MCF 10A (cell line): ENCODE measurements around the gene KIF4A. TPM values are rescaled to one million over a fixed set of nuclear protein-coding genes. Genes with fewer than 3 reads are reported as not detected.
A peak's percentile ranks its signal among the peaks of the same experiment; 100 is the strongest.
"Not testable (repeated sequence)": the region's sequence is repeated elsewhere in the genome, so short reads cannot be mapped to it uniquely, and the experiment has no call there.

ENCODE experiments used
- BruUV-seq: library from RNA; stranded (reverse); fragments of 400-500 nt; replicated peaks from 2 replicates; lab custom pipeline; 2021; lab: Mats Ljungman, UMichigan
- CTCF ChIA-PET: fragments of 300-600 bp; sonication (Branson Sonifier 250); formaldehyde crosslinking; extraction: SDS; loops from one replicate; lab custom pipeline; 2021; ENCODE audit warnings: antibody characterized with exemption, inconsistent platforms; lab: Yijun Ruan, JAX
- POLR2A ChIA-PET: fragments of 300-600, 350-650 bp; sonication (Branson Sonifier 250); formaldehyde crosslinking; extraction: SDS; loops from one replicate; lab custom pipeline; 2020; ENCODE audit warnings: antibody characterized with exemption, inconsistent platforms; lab: Yijun Ruan, JAX
- DNase-seq: peaks from one replicate; pipeline ENCODE4 v3.0.0-alpha.2; 2018; ENCODE audit not compliant: unreplicated experiment
- H3K27ac Mint-ChIP-seq: one replicate; pipeline ENCODE4 v1.8.0; 2022; ENCODE audit warnings: mild to moderate bottlenecking, low read depth, mixed read lengths; ENCODE audit not compliant: unreplicated experiment
- H3K27me3 Mint-ChIP-seq: one replicate; pipeline ENCODE4 v1.8.0; 2022; ENCODE audit warnings: mixed read lengths; ENCODE audit not compliant: insufficient read depth, unreplicated experiment
- H3K36me3 Mint-ChIP-seq: one replicate; pipeline ENCODE4 v1.8.0; 2022; ENCODE audit warnings: mild to moderate bottlenecking, moderate library complexity, mixed read lengths; ENCODE audit not compliant: insufficient read depth, unreplicated experiment
- H3K4me1 Mint-ChIP-seq: one replicate; pipeline ENCODE4 v1.8.0; 2022; ENCODE audit warnings: mixed read lengths; ENCODE audit not compliant: insufficient read depth, unreplicated experiment
- H3K4me3 Mint-ChIP-seq: one replicate; pipeline ENCODE4 v1.8.0; 2022; ENCODE audit warnings: mild to moderate bottlenecking, moderate library complexity, mixed read lengths; ENCODE audit not compliant: unreplicated experiment
- H3K9me3 Mint-ChIP-seq: one replicate; pipeline ENCODE4 v1.8.0; 2022; ENCODE audit warnings: mixed read lengths; ENCODE audit not compliant: unreplicated experiment
- CTCF ChIP-seq: fragments of 200-600 bp; IDR thresholded peaks from one replicate; pipeline ENCODE4 v1.8.0; 2022; ENCODE audit warnings: antibody characterized with exemption, mild to moderate bottlenecking; ENCODE audit not compliant: unreplicated experiment
- intact Hi-C: fragments of 100-400 bp; cut with micrococcal nuclease; formaldehyde crosslinking; loops from 2 replicates; pipeline ENCODE4 v1.14.1; 2022
- total RNA-seq: library from RNA; stranded (reverse); gene quantifications from 2 replicates; pipeline ENCODE4 v1.2.3, GENCODE V29; 2022

The KIF4A gene
- total RNA-seq, 1 experiment from 2014 or later = 19.0 TPM

GRCh38 chrX:70360366-70360765, 70.5 kb downstream of the KIF4A start:
- no peak for TF ChIP-seq CTCF
- no peak overlapping the region for H3K27ac Mint-ChIP-seq
- no peaks in the 10 kb centered on the region for H3K9me3 Mint-ChIP-seq
- peaks cover 14% of the 10 kb centered on the region for H3K27me3 Mint-ChIP-seq
- ChIA-PET POLR2A (no interaction called here), CTCF (no interaction called here)
- intact Hi-C loops = no loop called here
- H3K4me1 Mint-ChIP-seq = no peaks in the 10 kb centered on the region
- H3K4me3 Mint-ChIP-seq = no peak overlapping the region
- no peak for DNase-seq
- H3K36me3 Mint-ChIP-seq = no peaks in the 10 kb centered on the region
- BruUV-seq = no TSS peak

GRCh38 chrX:70368731-70369130, 78.8 kb downstream of the KIF4A start:
- H3K4me1 Mint-ChIP-seq, H3K36me3 Mint-ChIP-seq, DNase-seq, BruUV-seq, intact Hi-C loops, H3K27me3 Mint-ChIP-seq, H3K9me3 Mint-ChIP-seq, POLR2A ChIA-PET, H3K27ac Mint-ChIP-seq, CTCF ChIA-PET, H3K4me3 Mint-ChIP-seq: not testable (repeated sequence)

GRCh38 chrX:70386235-70386634, 96.3 kb downstream of the KIF4A start:
- no peak for DNase-seq
- Mint-ChIP-seq H3K4me3 (no peak overlapping the region), H3K4me1 (no peaks in the 10 kb centered on the region), H3K9me3 (no peaks in the 10 kb centered on the region), H3K27me3 (peaks cover 19% of the 10 kb centered on the region), H3K27ac (no peak overlapping the region), H3K36me3 (peaks cover 12% of the 10 kb centered on the region)
- POLR2A ChIA-PET = no interaction called here
- CTCF ChIA-PET = no interaction called here
- no TSS peak for BruUV-seq
- intact Hi-C loops = no loop called here
- no peak for TF ChIP-seq CTCF

- no peak overlapping the region for H3K27ac Mint-ChIP-seq
- H3K36me3 Mint-ChIP-seq = peaks cover 9% of the 10 kb centered on the region
- no peaks in the 10 kb centered on the region for H3K27me3 Mint-ChIP-seq
- DNase-seq = peak; percentile 39
- no peaks in the 10 kb centered on the region for H3K9me3 Mint-ChIP-seq
- ChIA-PET POLR2A (no interaction called here), CTCF (no interaction called here)
- no TSS peak for BruUV-seq
- H3K4me3 Mint-ChIP-seq = no peak overlapping the region
- TF ChIP-seq CTCF = no peak
- H3K4me1 Mint-ChIP-seq = no peaks in the 10 kb centered on the region
- intact Hi-C loops = no loop called here
Observed at GRCh38 chrX:70398899-70399298, 109.0 kb downstream of the KIF4A start.

GRCh38 chrX:70400181-70400580, 110.3 kb downstream of the KIF4A start:
- H3K4me1 Mint-ChIP-seq, H3K27ac Mint-ChIP-seq, POLR2A ChIA-PET, H3K27me3 Mint-ChIP-seq, H3K4me3 Mint-ChIP-seq, DNase-seq, H3K36me3 Mint-ChIP-seq, CTCF ChIA-PET, intact Hi-C loops, BruUV-seq, H3K9me3 Mint-ChIP-seq: not testable (repeated sequence)
